Neuronal stem cell (in vitro differentiated cells): Measurements from ENCODE around the gene ZPLD1.

ENCODE experiments used
- DNase-seq: peaks from one replicate; pipeline ENCODE4 v3.0.0-alpha.2; 2013; ENCODE audit warnings: low spot score
- H2AFZ ChIP-seq: one replicate; pipeline ENCODE4 v1.6.1; 2013; ENCODE audit warnings: mild to moderate bottlenecking, low read length, inconsistent platforms
- H2AK5ac ChIP-seq: 2 replicates; pipeline ENCODE4 v1.6.1; 2013; ENCODE audit warnings: low read depth, mild to moderate bottlenecking, inconsistent platforms, low read length, moderate library complexity, mixed read lengths
- H2BK120ac ChIP-seq: 2 replicates; pipeline ENCODE4 v1.6.1; 2013; ENCODE audit warnings: low read depth, mild to moderate bottlenecking, inconsistent platforms, low read length, moderate library complexity, mixed read lengths
- H2BK12ac ChIP-seq: one replicate; pipeline ENCODE4 v1.6.1; 2013; ENCODE audit warnings: low read length, inconsistent platforms
- H2BK15ac ChIP-seq: 2 replicates; pipeline ENCODE4 v1.6.1; 2013; ENCODE audit warnings: mild to moderate bottlenecking, low read length, inconsistent platforms, mixed read lengths
- H2BK5ac ChIP-seq: one replicate; pipeline ENCODE4 v1.6.1; 2013; ENCODE audit warnings: inconsistent platforms, mild to moderate bottlenecking, low read length, moderate library complexity
- H3K14ac ChIP-seq: one replicate; pipeline ENCODE4 v1.6.1; 2013; ENCODE audit warnings: low read length, inconsistent platforms
- H3K18ac ChIP-seq: 2 replicates; pipeline ENCODE4 v1.6.1; 2013; ENCODE audit warnings: low read length, inconsistent platforms
- H3K23ac ChIP-seq: 2 replicates; pipeline ENCODE4 v1.6.1; 2013; ENCODE audit warnings: low read depth, mild to moderate bottlenecking, mixed read lengths, low read length, inconsistent platforms; ENCODE audit not compliant: poor library complexity
- H3K27ac ChIP-seq: replicated peaks from 3 replicates; pipeline ENCODE4 v1.5.1; 2013; ENCODE audit warnings: low read length, inconsistent platforms
- H3K27me3 ChIP-seq, 3 experiments: 2 replicates each; pipeline ENCODE4 v1.6.1; 2013; ENCODE audit warnings: low read length in 3 of 3, mild to moderate bottlenecking in 2 of 3, inconsistent platforms in 1 of 3, low read depth in 1 of 3, mixed read lengths in 1 of 3, moderate library complexity in 1 of 3; ENCODE audit not compliant: control insufficient read depth in 3 of 3, insufficient read depth in 3 of 3
- H3K36me3 ChIP-seq, 2 donors: replicated peaks in 1 of 2; 2 replicates each; pipeline ENCODE4 v1.6.1; 2013; ENCODE audit warnings: low read length in 2 of 2; ENCODE audit not compliant: control insufficient read depth in 2 of 2, insufficient read depth in 2 of 2
- H3K4ac ChIP-seq: 2 replicates; pipeline ENCODE4 v1.6.1; 2013; ENCODE audit warnings: inconsistent platforms, mild to moderate bottlenecking, low read length, moderate library complexity
- H3K4me1 ChIP-seq, 2 donors: 1 replicate in 1 of 2; 2 replicates in 1 of 2; pipeline ENCODE4 v1.6.1; 2013; ENCODE audit warnings: low read length in 2 of 2, low read depth in 1 of 2; ENCODE audit not compliant: control insufficient read depth in 2 of 2, insufficient read depth in 1 of 2
- H3K4me2 ChIP-seq: one replicate; pipeline ENCODE4 v1.6.1; 2013; ENCODE audit warnings: mild to moderate bottlenecking, low read length, inconsistent platforms; ENCODE audit not compliant: insufficient read depth, poor library complexity, severe bottlenecking
- H3K4me3 ChIP-seq, 2 donors: 2 replicates each; pipeline ENCODE4 v1.5.1; 2013; ENCODE audit warnings: low read length in 2 of 2, mild to moderate bottlenecking in 2 of 2, inconsistent platforms in 1 of 2, moderate library complexity in 1 of 2
- H3K79me1 ChIP-seq: one replicate; pipeline ENCODE4 v1.6.1; 2013; ENCODE audit warnings: low read depth, mild to moderate bottlenecking, inconsistent platforms, low read length, moderate library complexity
- H3K9ac ChIP-seq: one replicate; pipeline ENCODE4 v1.6.1; 2013; ENCODE audit warnings: mild to moderate bottlenecking, low read depth, low read length, inconsistent platforms; ENCODE audit not compliant: poor library complexity
- H3K9me3 ChIP-seq, 2 donors: replicated peaks in 1 of 2; 2 replicates each; pipeline versions ENCODE3 to v1.6.1; 2013; ENCODE audit warnings: low read length in 2 of 2, mild to moderate bottlenecking in 2 of 2, inconsistent platforms in 1 of 2, low read depth in 1 of 2, mixed read lengths in 1 of 2, moderate library complexity in 1 of 2; ENCODE audit not compliant: control insufficient read depth in 2 of 2, insufficient read depth in 1 of 2
- H4K8ac ChIP-seq: one replicate; pipeline ENCODE4 v1.6.1; 2013; ENCODE audit warnings: low read depth, mild to moderate bottlenecking, inconsistent platforms, low read length, moderate library complexity
- H4K91ac ChIP-seq: one replicate; pipeline ENCODE4 v1.6.1; 2013; ENCODE audit warnings: low read length, low read depth, mild to moderate bottlenecking, inconsistent platforms; ENCODE audit not compliant: poor library complexity
- WGBS, 2 donors: extraction: QIAGEN DNeasy Blood & Tissue Kit; methylation state at CpG; one replicate each; pipeline ENCODE4 v1.1.7; 2013; ENCODE audit warnings: missing lambda C conversion rate in 2 of 2, mixed read lengths in 1 of 2; ENCODE audit not compliant: insufficient read length in 2 of 2, insufficient replicate concordance in 1 of 2; ENCODE audit errors: extremely low coverage in 2 of 2; 5-methylcytosine and 5-hydroxymethylcytosine counted together

The ZPLD1 gene

DNA sequence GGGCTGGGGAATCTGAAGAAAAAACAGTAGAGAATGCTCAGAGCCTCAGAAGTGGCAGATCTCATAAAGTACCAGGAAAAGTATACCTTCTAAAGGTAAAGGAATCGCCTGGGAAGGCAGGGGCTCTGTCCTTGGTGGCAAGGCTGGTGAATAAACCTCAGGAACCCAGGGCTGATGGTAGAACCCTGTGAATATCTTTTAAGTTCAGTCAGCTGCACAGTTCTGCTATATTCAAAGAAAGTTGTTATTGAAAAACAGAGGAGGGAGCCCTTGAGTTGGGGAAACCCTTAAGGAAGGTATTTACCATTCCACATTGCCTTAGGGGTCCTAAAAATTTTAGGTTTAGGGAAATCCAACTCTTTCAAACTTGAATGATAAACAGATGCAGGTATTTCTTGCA is 31.2 kb downstream of the ZPLD1 start:
- Histone ChIP-seq H2BK120ac (no peak overlapping the region), H4K8ac (no peak overlapping the region), H3K27me3 (no peaks in the 10 kb centered on the region), H3K9me3 (peaks cover 0 to 1% of the 10 kb centered on the region in 2 donors), H2BK12ac (no peak overlapping the region), H3K18ac (no peak overlapping the region), H3K4me3 (no peak overlapping the region), H2BK15ac (no peak overlapping the region), H2BK5ac (no peak overlapping the region), H3K27ac (no peak overlapping the region), H3K14ac (no peak overlapping the region), H3K4me2 (no peak overlapping the region), H2AFZ (no peak overlapping the region), H4K91ac (no peak overlapping the region), H3K79me1 (no peaks in the 10 kb centered on the region), H3K36me3 (no peaks in the 10 kb centered on the region), H3K4ac (no peak overlapping the region), H3K23ac (no peak overlapping the region), H2AK5ac (no peak overlapping the region), H3K9ac (no peak overlapping the region), H3K4me1 (no peaks in the 10 kb centered on the region)
- WGBS, 2 donors, result no CpG with 5 or more reads among the region's 1 CpG
- no peak for DNase-seq

DNA sequence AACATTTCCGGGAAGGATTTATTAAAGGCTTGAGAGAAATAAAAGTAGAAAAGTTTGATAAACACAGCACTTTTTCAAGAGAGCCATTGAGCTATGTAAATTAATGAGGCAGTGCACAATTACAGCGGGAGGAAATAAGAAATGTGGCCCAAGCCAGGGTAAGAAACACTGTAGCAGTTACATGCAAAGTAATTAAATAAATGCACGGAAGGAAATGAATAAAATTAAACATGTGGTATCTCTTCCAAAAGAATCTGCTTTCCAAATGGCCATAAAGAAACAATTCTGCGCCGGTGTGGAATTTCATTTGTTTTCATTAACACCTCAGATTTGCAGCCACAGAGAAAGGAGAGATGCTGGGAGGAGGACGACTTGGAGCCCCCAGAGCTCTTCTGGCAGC is 35.3 kb downstream of the ZPLD1 start:
- H3K27me3 ChIP-seq, result no peaks in the 10 kb centered on the region
- no peaks in the 10 kb centered on the region for H3K4me1 ChIP-seq
- no peak overlapping the region for H3K27ac ChIP-seq
- H2AK5ac ChIP-seq, result no peak overlapping the region
- no peaks in the 10 kb centered on the region for H3K36me3 ChIP-seq
- no peak overlapping the region for H3K4me2 ChIP-seq
- H3K9ac ChIP-seq, result no peak overlapping the region
- H2AFZ ChIP-seq, result no peak overlapping the region
- no peak overlapping the region for H2BK15ac ChIP-seq
- no peak overlapping the region for H3K14ac ChIP-seq
- no peak overlapping the region for H4K91ac ChIP-seq
- no peak overlapping the region for H3K4me3 ChIP-seq
- DNase-seq, result no peak
- WGBS, 2 donors, result no CpG with 5 or more reads among the region's 6 CpGs
- no peak overlapping the region for H3K18ac ChIP-seq
- no peak overlapping the region for H4K8ac ChIP-seq
- no peak overlapping the region for H2BK12ac ChIP-seq
- H2BK120ac ChIP-seq, result no peak overlapping the region
- H3K9me3 ChIP-seq, result peaks cover 0 to 2% of the 10 kb centered on the region in 2 donors
- H3K23ac ChIP-seq, result no peak overlapping the region
- no peak overlapping the region for H2BK5ac ChIP-seq
- no peaks in the 10 kb centered on the region for H3K79me1 ChIP-seq
- no peak overlapping the region for H3K4ac ChIP-seq

GRCh38 chr3:102471001-102471400 is 36.2 kb downstream of the ZPLD1 start:
- Histone ChIP-seq H3K14ac (no peak overlapping the region), H3K4me3 (no peak overlapping the region), H3K9ac (no peak overlapping the region), H2AK5ac (no peak overlapping the region), H2AFZ (no peak overlapping the region), H4K91ac (no peak overlapping the region), H3K4ac (no peak overlapping the region), H4K8ac (no peak overlapping the region), H2BK120ac (no peak overlapping the region), H2BK5ac (no peak overlapping the region), H3K4me2 (no peak overlapping the region), H3K9me3 (peaks cover 0 to 2% of the 10 kb centered on the region in 2 donors), H3K4me1 (no peaks in the 10 kb centered on the region), H3K36me3 (no peaks in the 10 kb centered on the region), H2BK12ac (no peak overlapping the region), H3K18ac (no peak overlapping the region), H2BK15ac (no peak overlapping the region), H3K79me1 (no peaks in the 10 kb centered on the region), H3K23ac (no peak overlapping the region), H3K27ac (no peak overlapping the region), H3K27me3 (no peaks in the 10 kb centered on the region)
- DNase-seq, result no peak
- WGBS, 2 donors, result no CpG with 5 or more reads among the region's 10 CpGs

DNA sequence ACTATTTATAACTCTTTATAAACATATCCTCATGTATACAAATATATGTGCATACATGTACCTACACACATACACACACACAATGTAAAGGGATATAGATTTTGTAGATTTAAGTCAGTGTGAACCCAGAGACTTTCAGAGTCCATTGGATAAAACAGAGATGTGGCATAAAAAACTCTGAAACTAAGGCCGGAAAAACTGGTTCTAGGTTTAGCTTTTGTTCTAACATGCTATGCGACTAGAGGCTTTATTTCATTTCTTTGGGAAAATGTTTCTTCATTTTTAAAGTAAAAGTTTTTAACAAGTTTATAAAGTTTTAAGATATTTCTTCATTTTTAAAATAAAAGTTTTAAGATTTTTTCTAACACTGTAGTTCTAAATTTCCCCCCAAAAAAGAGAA is 36.7 kb downstream of the ZPLD1 start:
- no peak overlapping the region for H4K91ac ChIP-seq
- H3K4me3 ChIP-seq, result no peak overlapping the region
- H3K18ac ChIP-seq, result no peak overlapping the region
- no peak overlapping the region for H2BK15ac ChIP-seq
- no peak overlapping the region for H4K8ac ChIP-seq
- no peak overlapping the region for H3K4ac ChIP-seq
- H3K14ac ChIP-seq, result no peak overlapping the region
- no peak overlapping the region for H3K4me2 ChIP-seq
- DNase-seq, result no peak
- no peak overlapping the region for H2AK5ac ChIP-seq
- H3K27me3 ChIP-seq, result no peaks in the 10 kb centered on the region
- peaks cover 0 to 2% of the 10 kb centered on the region in 2 donors for H3K9me3 ChIP-seq
- H2BK120ac ChIP-seq, result no peak overlapping the region
- no peak overlapping the region for H2BK5ac ChIP-seq
- WGBS, 2 donors, result no CpG with 5 or more reads among the region's 2 CpGs
- H3K79me1 ChIP-seq, result no peaks in the 10 kb centered on the region
- H2BK12ac ChIP-seq, result no peak overlapping the region
- no peaks in the 10 kb centered on the region for H3K36me3 ChIP-seq
- H3K27ac ChIP-seq, result no peak overlapping the region
- H3K4me1 ChIP-seq, result no peaks in the 10 kb centered on the region
- H3K9ac ChIP-seq, result no peak overlapping the region
- no peak overlapping the region for H3K23ac ChIP-seq
- H2AFZ ChIP-seq, result no peak overlapping the region
